Ovary (tissue), 9 donors: ENCODE data around the gene CMTM1. TPM values are rescaled to one million over a fixed set of nuclear protein-coding genes. Genes with fewer than 3 reads are reported as not detected.
A peak's percentile ranks its signal among the peaks of the same experiment; 100 is the strongest.

Source experiments
- DNase-seq, 5 donors: peaks; one replicate each; pipeline ENCODE4 v3.0.0-alpha.2; 2019 to 2020
- H3K27ac ChIP-seq, 2 donors: fragments of 200-600 bp; one replicate each; pipeline versions ENCODE4 v1.5.1 to v1.8.0; 2019 to 2022
- H3K27me3 ChIP-seq: fragments of 200-600 bp; one replicate; pipeline ENCODE4 v1.8.0; 2022
- H3K36me3 ChIP-seq: fragments of 200-600 bp; sonication (generic); one replicate; pipeline ENCODE4 v1.5.1; 2019
- H3K4me1 ChIP-seq: one replicate; pipeline ENCODE4 v1.8.1; 2013; ENCODE audit warnings: mild to moderate bottlenecking, moderate library complexity; ENCODE audit not compliant: insufficient read depth
- H3K4me3 ChIP-seq: fragments of 200-600 bp; sonication (generic); one replicate; pipeline ENCODE4 v1.5.1; 2017
- H3K9me3 ChIP-seq, 2 donors: fragments of 200-600 bp in 1 of 2; sonication (generic) in 1 of 2; one replicate each; pipeline versions ENCODE4 v1.5.1 to v1.8.1; 2013 to 2019; ENCODE audit warnings: mild to moderate bottlenecking in 1 of 2, moderate library complexity in 1 of 2
- EP300 ChIP-seq: sonication (generic); formaldehyde crosslinking; IDR thresholded peaks from one replicate; pipeline ENCODE4 v1.6.1; 2017; ENCODE audit warnings: antibody characterized with exemption
- POLR2A ChIP-seq: fragments of 450-650 bp; IDR thresholded peaks from one replicate; pipeline ENCODE4 v1.6.1; 2017; ENCODE audit warnings: antibody characterized with exemption, mild to moderate bottlenecking, moderate library complexity
- WGBS, 3 donors: extraction: QIAGEN DNeasy Blood & Tissue Kit in 1 of 3; methylation state at CpG; one replicate each; pipeline versions ENCODE4 v1.1.5 to v1.1.7; 2013 to 2017; 5-methylcytosine and 5-hydroxymethylcytosine counted together
- intact Hi-C, 4 donors: fragments of 100-400 bp; cut with DNase I; formaldehyde crosslinking; loops; one replicate each; pipeline versions ENCODE4 v1.11.0 to v1.15.1; 2022 to 2023
- polyA plus RNA-seq, 2 donors: library from polyadenylated mRNA; stranded (reverse); fragments of 200-250 nt in 1 of 2; fragments of 350-450 nt in 1 of 2; fragmentation: Illumina TruSeq in 1 of 2; extraction: RNeasy Lipid Tissue Mini Kit (QIAGEN cat#74804) in 1 of 2; gene quantifications; one replicate each; pipeline ENCODE4 v1.2.3, GENCODE V29; 2013 to 2014
- total RNA-seq, 7 donors: library from RNA; depleted of rRNA in 2 of 7; stranded (reverse); fragments of >200 nt in 2 of 7; fragmentation: NEBNext Ultra II Directional in 3 of 7; extraction: Animal tissue kit (Norgen Biotek cat#: 25700) in 3 of 7; gene quantifications; one replicate each; pipeline versions ENCODE4 v1.1.0 to v1.2.4, GENCODE V29; 2016 to 2023
- TF ChIP-seq, protein P1 (sequence below), 3 donors: fragments of 450-650 bp in 2 of 3; fragments of 200-600 bp in 1 of 3; IDR thresholded peaks; one replicate each; pipeline versions ENCODE4 v1.5.1 to v1.8.0; 2016 to 2022; ENCODE audit warnings: antibody characterized with exemption in 3 of 3, mild to moderate bottlenecking in 1 of 3
- donor health status: DM: no; HTN: no; CAD: no; lungs with moderate emphysema.
- donor health status: DM: no; HTN: no; CAD: no.
- donor health status: Bipolar disorder and iron deficiency.
- donor health status: DM: yes; HTN: yes; CAD: no.
- donor health status: DM: no; HTN: no; CAD: no.
- donor health status: DM: yes; HTN: yes; CAD: no.

CMTM1 gene
- total and polyA plus RNA-seq, 9 donors: 0.22 to 7.1 (median 3.6) TPM

DNA sequence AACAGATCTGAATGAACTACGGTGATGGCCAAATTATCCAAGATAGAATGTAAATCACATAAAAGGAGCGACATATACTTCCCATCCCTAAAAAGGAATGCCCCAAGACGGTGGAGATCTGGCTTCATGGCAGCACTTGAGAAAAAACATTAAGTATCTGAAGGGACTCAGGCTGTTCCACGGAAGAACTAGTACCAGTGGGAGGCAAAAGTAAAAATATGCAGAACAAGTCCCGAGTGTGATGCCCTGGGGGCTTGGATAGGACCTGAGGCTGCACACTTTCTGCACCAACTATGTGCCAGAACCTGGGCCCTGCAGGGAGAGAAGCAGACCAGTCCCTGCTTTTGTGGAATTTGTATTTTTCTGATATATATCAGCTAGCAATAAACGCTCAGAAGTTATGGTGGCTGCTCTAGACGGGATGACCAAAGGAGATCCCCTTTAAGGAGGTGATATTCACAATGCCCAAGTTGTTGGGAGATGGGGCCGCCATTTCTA, 14.4 kb upstream of the CMTM1 start:
- TF ChIP-seq, protein P1, sequence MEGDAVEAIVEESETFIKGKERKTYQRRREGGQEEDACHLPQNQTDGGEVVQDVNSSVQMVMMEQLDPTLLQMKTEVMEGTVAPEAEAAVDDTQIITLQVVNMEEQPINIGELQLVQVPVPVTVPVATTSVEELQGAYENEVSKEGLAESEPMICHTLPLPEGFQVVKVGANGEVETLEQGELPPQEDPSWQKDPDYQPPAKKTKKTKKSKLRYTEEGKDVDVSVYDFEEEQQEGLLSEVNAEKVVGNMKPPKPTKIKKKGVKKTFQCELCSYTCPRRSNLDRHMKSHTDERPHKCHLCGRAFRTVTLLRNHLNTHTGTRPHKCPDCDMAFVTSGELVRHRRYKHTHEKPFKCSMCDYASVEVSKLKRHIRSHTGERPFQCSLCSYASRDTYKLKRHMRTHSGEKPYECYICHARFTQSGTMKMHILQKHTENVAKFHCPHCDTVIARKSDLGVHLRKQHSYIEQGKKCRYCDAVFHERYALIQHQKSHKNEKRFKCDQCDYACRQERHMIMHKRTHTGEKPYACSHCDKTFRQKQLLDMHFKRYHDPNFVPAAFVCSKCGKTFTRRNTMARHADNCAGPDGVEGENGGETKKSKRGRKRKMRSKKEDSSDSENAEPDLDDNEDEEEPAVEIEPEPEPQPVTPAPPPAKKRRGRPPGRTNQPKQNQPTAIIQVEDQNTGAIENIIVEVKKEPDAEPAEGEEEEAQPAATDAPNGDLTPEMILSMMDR (IDR thresholded peaks at IDR 0.05): no peak
- TF ChIP-seq EP300 (no peak), POLR2A (no peak)
- Histone ChIP-seq H3K36me3 (no peaks in the 10 kb centered on the region), H3K4me3 (peak overlapping the region; percentile 43), H3K27me3 (no peaks in the 10 kb centered on the region), H3K27ac (peak overlapping the region; percentile 90 to 96), H3K4me1 (peaks cover 7% of the 10 kb centered on the region), H3K9me3 (no peaks in the 10 kb centered on the region)
- peak in 1 of 5 donors; percentile 30 for DNase-seq
- intact Hi-C loops: loop anchor here in 3 of 4 donors (5.0 to 10.0 kb wide), 3 partner anchors 35 to 67 kb away; partner anchors contain the start of gene CMTM3 (in 1 of the 3)
- WGBS, 3 donors: 27 to 36% (median 35%) methylated on average over 8 of the region's 8 CpGs

DNA sequence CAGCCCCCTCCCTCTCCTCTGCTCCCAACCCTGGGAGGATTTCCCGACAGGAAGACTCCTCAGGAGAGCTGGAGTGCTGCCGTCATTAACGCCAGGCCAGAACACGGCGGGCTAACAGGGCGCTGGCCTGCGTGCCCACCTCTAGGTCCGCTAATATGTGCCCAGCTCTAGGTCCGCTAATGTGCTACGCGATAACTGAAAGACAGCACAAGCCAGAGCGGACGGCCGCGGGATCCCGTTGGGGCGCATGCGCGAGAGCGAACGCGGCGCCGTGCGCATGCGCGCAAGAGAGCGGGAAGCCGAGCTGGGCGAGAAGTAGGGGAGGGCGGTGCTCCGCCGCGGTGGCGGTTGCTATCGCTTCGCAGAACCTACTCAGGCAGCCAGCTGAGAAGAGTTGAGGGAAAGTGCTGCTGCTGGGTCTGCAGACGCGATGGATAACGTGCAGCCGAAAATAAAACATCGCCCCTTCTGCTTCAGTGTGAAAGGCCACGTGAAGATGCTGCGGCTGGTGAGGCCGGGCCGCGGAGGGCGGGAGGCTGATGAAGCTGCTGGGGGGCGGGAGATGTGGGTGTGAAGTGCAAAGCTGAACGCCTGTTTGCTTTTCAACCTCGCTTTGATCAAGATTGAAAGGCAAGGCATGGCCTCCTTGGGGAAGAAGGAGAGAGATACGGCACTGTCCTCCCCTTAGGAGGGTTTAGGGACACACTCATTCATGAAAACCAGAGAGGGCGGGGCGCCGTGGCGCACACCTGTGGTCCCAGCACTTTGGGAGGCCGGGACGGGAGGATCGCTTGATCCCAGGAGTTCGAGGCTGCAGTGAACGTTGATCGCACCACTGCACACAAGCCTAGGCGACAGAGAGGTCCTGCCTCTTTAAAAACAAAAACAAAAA, 13.7 kb upstream of the CMTM1 start, which contains the start of gene CKLF:
TSS of gene CKLF (plus strand) at position 291 of the 892 bp plus-strand sequence. CDS start at position 431, 140 bp downstream.
- H3K36me3 ChIP-seq: no peaks in the 10 kb centered on the region
- WGBS, 3 donors: 6 to 10% (median 8%) methylated on average over 62 to 63 of the region's 63 CpGs
- no peaks in the 10 kb centered on the region for H3K27me3 ChIP-seq
- H3K4me3 ChIP-seq: peak within 1 kb of the TSS; percentile 43
- DNase-seq: peak; percentile 86 to 95 (median 92)
- peak within 1 kb of the TSS; percentile 90 to 96 for H3K27ac ChIP-seq
- no peaks in the 10 kb centered on the region for H3K9me3 ChIP-seq
- intact Hi-C loops: loop anchor here in 3 of 4 donors (5.0 to 10.0 kb wide), 3 partner anchors 35 to 68 kb away; partner anchors contain the start of gene CMTM3 (in 1 of the 3)
- H3K4me1 ChIP-seq: peaks cover 7% of the 10 kb centered on the region
- TF ChIP-seq, protein P1 (IDR thresholded peaks at IDR 0.05): no peak
- peak; percentile 89 for TF ChIP-seq POLR2A
- TF ChIP-seq EP300: no peak

DNA sequence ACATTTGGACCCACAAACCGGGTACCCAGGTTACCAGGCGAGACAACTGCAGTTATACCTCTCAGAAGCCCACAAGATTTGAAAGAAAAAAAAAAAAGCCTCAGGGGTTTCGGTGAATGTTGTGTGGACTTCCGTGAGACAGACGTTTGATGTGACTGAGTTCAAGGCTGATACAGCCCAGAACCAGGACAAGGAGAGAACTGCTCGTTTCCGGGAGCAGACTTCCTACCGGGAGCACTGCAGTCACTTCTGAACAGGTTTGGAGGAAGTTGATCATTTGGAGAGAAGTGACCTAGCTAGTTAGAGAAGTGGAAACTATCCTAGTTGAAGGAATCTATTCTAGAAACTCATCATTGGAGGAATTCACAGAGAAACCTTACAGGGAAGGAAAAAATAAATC, 13.0 kb upstream of the CMTM1 start:
- Histone ChIP-seq H3K27me3 (no peaks in the 10 kb centered on the region), H3K36me3 (no peaks in the 10 kb centered on the region), H3K9me3 (no peaks in the 10 kb centered on the region), H3K4me1 (peaks cover 7% of the 10 kb centered on the region), H3K4me3 (peak overlapping the region; percentile 43), H3K27ac (no peak overlapping the region)
- 19 to 31% (median 28%) methylated on average over 8 of the region's 8 CpGs for WGBS, 3 donors
- DNase-seq: no peak
- TF ChIP-seq, protein P1 (IDR thresholded peaks at IDR 0.05): no peak
- TF ChIP-seq POLR2A (no peak), EP300 (no peak)
- intact Hi-C loops: loop anchor here in 3 of 4 donors (5.0 to 10.0 kb wide), 3 partner anchors 36 to 68 kb away; partner anchors contain the start of gene CMTM3 (in 1 of the 3)

DNA sequence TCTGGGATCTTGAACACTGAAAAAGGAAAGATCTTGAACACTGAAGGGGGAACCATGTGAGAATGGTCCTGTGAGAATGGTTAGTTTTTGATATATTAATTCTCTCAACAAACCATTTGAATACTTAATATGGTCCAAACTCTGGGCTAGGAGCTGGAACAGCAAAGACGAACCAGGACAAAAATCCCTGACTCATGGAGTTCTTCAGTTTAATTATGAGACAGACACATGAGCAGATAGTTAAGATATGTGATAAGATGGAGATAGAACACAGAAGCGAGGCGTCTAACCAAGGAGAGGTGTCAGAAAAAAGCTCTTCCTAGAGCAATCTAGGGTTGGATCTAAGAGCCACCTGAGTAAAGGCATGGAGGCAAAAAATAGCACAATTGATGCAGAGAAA, 12.2 kb upstream of the CMTM1 start:
- Histone ChIP-seq H3K4me1 (peaks cover 7% of the 10 kb centered on the region), H3K27me3 (no peaks in the 10 kb centered on the region), H3K36me3 (no peaks in the 10 kb centered on the region), H3K27ac (no peak overlapping the region), H3K9me3 (no peaks in the 10 kb centered on the region), H3K4me3 (no peak overlapping the region)
- no peak for DNase-seq
- 91 to 98% (median 98%) methylated on average over 3 of the region's 3 CpGs for WGBS, 3 donors
- TF ChIP-seq, protein P1 (IDR thresholded peaks at IDR 0.05): no peak
- no peak for TF ChIP-seq EP300
- no peak for TF ChIP-seq POLR2A
- intact Hi-C loops: loop anchor here in 3 of 4 donors (5.0 to 10.0 kb wide), 3 partner anchors 37 to 69 kb away; partner anchors contain the start of gene CMTM3 (in 1 of the 3)
